Breast epithelium (tissue), 4 donors: ENCODE data around the gene AGFG1. TPM values are rescaled to one million over a fixed set of nuclear protein-coding genes. Genes with fewer than 3 reads are reported as not detected.
A peak's percentile ranks its signal among the peaks of the same experiment; 100 is the strongest.

Source experiments
- DNase-seq, 2 donors: peaks; one replicate each; pipeline ENCODE4 v3.0.0-alpha.2; 2019; ENCODE audit warnings: low spot score in 2 of 2
- H3K27ac ChIP-seq, 2 donors: fragments of 200-600 bp; sonication (generic) in 1 of 2; one replicate each; pipeline ENCODE4 v1.5.1; 2016 to 2019; ENCODE audit warnings: mild to moderate bottlenecking in 1 of 2
- H3K27me3 ChIP-seq, 2 donors: fragments of 200-600 bp; sonication (generic) in 1 of 2; one replicate each; pipeline versions ENCODE4 v1.5.1 to v1.6.0; 2017 to 2019; ENCODE audit warnings: control low read depth in 1 of 2, mild to moderate bottlenecking in 1 of 2
- H3K36me3 ChIP-seq: fragments of 200-600 bp; one replicate; pipeline ENCODE4 v1.5.1; 2019
- H3K4me1 ChIP-seq, 2 donors: fragments of 200-600 bp; sonication (generic); one replicate each; pipeline ENCODE4 v1.5.1; 2016 to 2019; ENCODE audit warnings: control low read depth in 1 of 2
- H3K4me3 ChIP-seq, 3 donors: fragments of 200-600 bp; sonication (generic); 1 replicate in 2 of 3; 2 replicates in 1 of 3; pipeline ENCODE4 v1.5.1; 2016 to 2019; ENCODE audit warnings: mild to moderate bottlenecking in 3 of 3, moderate library complexity in 2 of 3
- H3K9me3 ChIP-seq, 2 donors: fragments of 200-600 bp; sonication (generic) in 1 of 2; one replicate each; pipeline ENCODE4 v1.5.1; 2016 to 2019; ENCODE audit warnings: control low read depth in 1 of 2
- POLR2A ChIP-seq: fragments of 450-650 bp; IDR thresholded peaks from one replicate; pipeline ENCODE4 v1.6.1; 2016; ENCODE audit warnings: antibody characterized with exemption, mild to moderate bottlenecking, moderate library complexity
- POLR2AphosphoS5 ChIP-seq, 3 donors: sonication (generic); formaldehyde crosslinking; IDR thresholded peaks; one replicate each; pipeline ENCODE4 v1.6.1; 2017; ENCODE audit warnings: antibody characterized with exemption in 3 of 3
- intact Hi-C: fragments of 100-400 bp; cut with DNase I; formaldehyde crosslinking; loops from one replicate; pipeline ENCODE4 v1.15.1; 2023; ENCODE audit warnings: low total_unique reads
- total RNA-seq, 3 donors: library from RNA; depleted of rRNA; stranded (reverse); fragments of >200 nt; gene quantifications; one replicate each; pipeline ENCODE4 v1.1.0, GENCODE V29; 2016
- TF ChIP-seq, protein P1 (sequence below), 3 donors: fragments of 450-650 bp; IDR thresholded peaks; one replicate each; pipeline ENCODE4 v1.5.1; 2016 to 2017; ENCODE audit warnings: antibody characterized with exemption in 3 of 3, mild to moderate bottlenecking in 3 of 3, moderate library complexity in 3 of 3

The AGFG1 gene
- total RNA-seq, 3 donors from 2014 or later: 77.0 to 145 (median 78.4) TPM

- Histone ChIP-seq H3K36me3 (no peaks in the 10 kb centered on the region), H3K9me3 (no peaks in the 10 kb centered on the region), H3K27me3 (no peaks in the 10 kb centered on the region), H3K4me3 (no peak overlapping the region), H3K4me1 (peaks cover 0 to 3% of the 10 kb centered on the region in 2 donors), H3K27ac (no peak overlapping the region)
- intact Hi-C loops: no loop called here
- TF ChIP-seq, protein P1, sequence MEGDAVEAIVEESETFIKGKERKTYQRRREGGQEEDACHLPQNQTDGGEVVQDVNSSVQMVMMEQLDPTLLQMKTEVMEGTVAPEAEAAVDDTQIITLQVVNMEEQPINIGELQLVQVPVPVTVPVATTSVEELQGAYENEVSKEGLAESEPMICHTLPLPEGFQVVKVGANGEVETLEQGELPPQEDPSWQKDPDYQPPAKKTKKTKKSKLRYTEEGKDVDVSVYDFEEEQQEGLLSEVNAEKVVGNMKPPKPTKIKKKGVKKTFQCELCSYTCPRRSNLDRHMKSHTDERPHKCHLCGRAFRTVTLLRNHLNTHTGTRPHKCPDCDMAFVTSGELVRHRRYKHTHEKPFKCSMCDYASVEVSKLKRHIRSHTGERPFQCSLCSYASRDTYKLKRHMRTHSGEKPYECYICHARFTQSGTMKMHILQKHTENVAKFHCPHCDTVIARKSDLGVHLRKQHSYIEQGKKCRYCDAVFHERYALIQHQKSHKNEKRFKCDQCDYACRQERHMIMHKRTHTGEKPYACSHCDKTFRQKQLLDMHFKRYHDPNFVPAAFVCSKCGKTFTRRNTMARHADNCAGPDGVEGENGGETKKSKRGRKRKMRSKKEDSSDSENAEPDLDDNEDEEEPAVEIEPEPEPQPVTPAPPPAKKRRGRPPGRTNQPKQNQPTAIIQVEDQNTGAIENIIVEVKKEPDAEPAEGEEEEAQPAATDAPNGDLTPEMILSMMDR (IDR thresholded peaks at IDR 0.05): no peak
- no peak for TF ChIP-seq POLR2A
- no peak for TF ChIP-seq POLR2AphosphoS5 (IDR thresholded peaks at IDR 0.05)
- no peak for DNase-seq
Measured at GRCh38 chr2:227497158-227497557, 25.2 kb downstream of the AGFG1 start.

DNA sequence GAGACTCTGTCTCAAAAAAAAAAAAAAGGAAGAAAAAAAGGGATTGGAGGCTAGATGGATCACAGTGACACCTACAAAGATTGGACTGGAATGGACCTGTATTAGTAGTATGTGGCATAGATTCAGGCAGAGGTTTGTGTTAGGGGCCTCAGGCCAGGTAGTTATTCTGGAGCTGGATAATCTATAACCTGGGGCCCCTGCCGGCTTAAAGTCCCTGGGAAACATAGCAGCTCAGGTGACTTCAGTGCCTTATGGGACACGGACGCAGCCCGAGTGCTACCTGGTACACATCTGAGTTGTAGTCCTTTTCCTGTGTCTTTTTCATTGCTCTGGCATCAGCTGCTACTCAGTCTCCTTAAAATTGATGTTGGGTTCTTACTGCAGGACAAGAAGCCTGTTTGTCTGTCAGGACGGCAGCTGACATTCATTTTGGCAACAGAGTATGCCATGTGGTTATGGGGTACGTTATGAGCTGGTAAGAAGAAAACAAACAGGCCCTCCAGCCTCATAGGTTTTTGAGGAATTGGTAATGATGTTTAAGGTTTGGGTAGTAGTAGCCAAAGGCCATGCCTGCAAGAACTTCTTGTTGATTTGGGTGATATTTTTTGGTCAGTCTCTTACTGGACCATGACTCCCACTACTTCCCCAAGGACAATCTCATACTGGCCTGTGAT, 27.8 kb downstream of the AGFG1 start:
- Histone ChIP-seq H3K27ac (no peak overlapping the region), H3K27me3 (no peaks in the 10 kb centered on the region), H3K4me3 (no peak overlapping the region), H3K4me1 (peaks cover 0 to 3% of the 10 kb centered on the region in 2 donors), H3K9me3 (no peaks in the 10 kb centered on the region), H3K36me3 (no peaks in the 10 kb centered on the region)
- TF ChIP-seq, protein P1 (IDR thresholded peaks at IDR 0.05): no peak
- TF ChIP-seq POLR2A: no peak
- TF ChIP-seq POLR2AphosphoS5 (IDR thresholded peaks at IDR 0.05): no peak
- DNase-seq: no peak
- intact Hi-C loops: loop anchor here (5.0 kb wide), 1 partner anchor 82 kb away; no protein-coding TSS in a partner anchor

- no peak overlapping the region for H3K27ac ChIP-seq
- no peaks in the 10 kb centered on the region for H3K9me3 ChIP-seq
- H3K27me3 ChIP-seq: no peaks in the 10 kb centered on the region
- TF ChIP-seq POLR2A (no peak), POLR2AphosphoS5 (IDR thresholded peaks at IDR 0.05) (no peak)
- TF ChIP-seq, protein P1 (IDR thresholded peaks at IDR 0.05): no peak
- H3K4me3 ChIP-seq: no peak overlapping the region
- no peaks in the 10 kb centered on the region for H3K36me3 ChIP-seq
- no peak for DNase-seq
- intact Hi-C loops: loop anchor here (5.0 kb wide), 1 partner anchor 83 kb away; no protein-coding TSS in a partner anchor
- H3K4me1 ChIP-seq: peaks cover 0 to 3% of the 10 kb centered on the region in 2 donors
Measured at GRCh38 chr2:227500301-227500630, 28.3 kb downstream of the AGFG1 start.

GRCh38 chr2:227503433-227504406, 31.8 kb downstream of the AGFG1 start:
- H3K4me1 ChIP-seq: peaks cover 0 to 1% of the 10 kb centered on the region in 2 donors
- TF ChIP-seq POLR2AphosphoS5 (IDR thresholded peaks at IDR 0.05) (no peak), POLR2A (no peak)
- TF ChIP-seq, protein P1 (IDR thresholded peaks at IDR 0.05): no peak

More at GRCh38 chr2:227503433-227504406, 31.8 kb downstream of the AGFG1 start:
- intact Hi-C loops: loop anchor here (5.0 kb wide), 1 partner anchor 86 kb away; no protein-coding TSS in a partner anchor
- Histone ChIP-seq H3K4me3 (no peak overlapping the region), H3K9me3 (no peaks in the 10 kb centered on the region), H3K27ac (peak overlapping the region; percentile 14 to 67), H3K27me3 (no peaks in the 10 kb centered on the region), H3K36me3 (no peaks in the 10 kb centered on the region)
- peak in 1 of 2 donors; percentile 30 for DNase-seq
